ENCODE results near the gene SSC5D. TPM values are rescaled to one million over a fixed set of nuclear protein-coding genes. Genes with fewer than 3 reads are reported as not detected.
A peak's percentile ranks its signal among the peaks of the same experiment; 100 is the strongest.

Gene SSC5D
- polyA plus RNA-seq, 6 donors from 2014 or later: 0.05 to 0.11 (median 0.09) TPM; not detected in 2

GRCh38 chr19:55486971-55487923, 989 bp upstream of the SSC5D start:
- peak overlapping the region; percentile 67 to 89 (median 82) for H3K27ac Mint-ChIP-seq
- DNase-seq (no peak), ATAC-seq (ENCODE audit: low read depth in 2 of 2) (no peak)
- H3K36me3 Mint-ChIP-seq: no peaks in the 10 kb centered on the region
- peak overlapping the region in 5 of 8 donors; percentile 22 to 74 (median 42) for H3K4me3 Mint-ChIP-seq
- H3K4me1 Mint-ChIP-seq: peaks cover 10 to 18% (median 14%) of the 10 kb centered on the region in 3 donors
- H3K27me3 Mint-ChIP-seq: peaks cover 0 to 10% (median 9%) of the 10 kb centered on the region in 3 donors
- no peaks in the 10 kb centered on the region for H3K9me3 Mint-ChIP-seq

GRCh38 chr19:55488986-55489710, 912 bp downstream of the SSC5D start:
- H3K27ac Mint-ChIP-seq: no peak overlapping the region

GRCh38 chr19:55489711-55490477, 1.7 kb downstream of the SSC5D start:
- H3K36me3 Mint-ChIP-seq: no peaks in the 10 kb centered on the region
- H3K9me3 Mint-ChIP-seq: no peaks in the 10 kb centered on the region
- ATAC-seq (ENCODE audit: low read depth in 2 of 2) (no peak), DNase-seq (no peak)
- H3K4me1 Mint-ChIP-seq: peaks cover 13 to 25% (median 19%) of the 10 kb centered on the region in 3 donors
- no peak overlapping the region for H3K4me3 Mint-ChIP-seq
- no peak overlapping the region for H3K27ac Mint-ChIP-seq
- peaks cover 0 to 29% (median 26%) of the 10 kb centered on the region in 3 donors for H3K27me3 Mint-ChIP-seq

More at GRCh38 chr19:55488986-55489710, 912 bp downstream of the SSC5D start:
- Mint-ChIP-seq H3K27me3 (peaks cover 0 to 24% (median 22%) of the 10 kb centered on the region in 3 donors), H3K9me3 (no peaks in the 10 kb centered on the region), H3K4me3 (no peak overlapping the region), H3K36me3 (no peaks in the 10 kb centered on the region), H3K4me1 (peaks cover 13 to 20% (median 15%) of the 10 kb centered on the region in 3 donors)
- ATAC-seq (ENCODE audit: low read depth in 2 of 2) (no peak), DNase-seq (no peak)

- Mint-ChIP-seq H3K36me3 (no peaks in the 10 kb centered on the region), H3K4me1 (peaks cover 13 to 17% (median 13%) of the 10 kb centered on the region in 3 donors), H3K27me3 (peaks cover 0 to 29% (median 26%) of the 10 kb centered on the region in 3 donors), H3K27ac (no peak overlapping the region), H3K4me3 (no peak overlapping the region), H3K9me3 (no peaks in the 10 kb centered on the region)
- DNase-seq (no peak), ATAC-seq (ENCODE audit: low read depth in 2 of 2) (no peak)
These were observed 2.5 kb downstream of the SSC5D start for GRCh38 chr19:55490478-55491432.

GRCh38 chr19:55491546-55492360, 3.5 kb downstream of the SSC5D start:
- ATAC-seq (ENCODE audit: low read depth in 2 of 2): no peak
- H3K36me3 Mint-ChIP-seq: no peaks in the 10 kb centered on the region
- no peak for DNase-seq
- H3K4me1 Mint-ChIP-seq: peaks cover 8 to 12% (median 9%) of the 10 kb centered on the region in 3 donors
- H3K27me3 Mint-ChIP-seq: peaks cover 0 to 29% (median 26%) of the 10 kb centered on the region in 3 donors
- H3K4me3 Mint-ChIP-seq: no peak overlapping the region
- H3K27ac Mint-ChIP-seq: peak overlapping the region in 1 of 6 donors; percentile 85
- no peaks in the 10 kb centered on the region for H3K9me3 Mint-ChIP-seq

GRCh38 chr19:55492362-55492944, 4.2 kb downstream of the SSC5D start:
- Mint-ChIP-seq H3K4me3 (no peak overlapping the region), H3K36me3 (no peaks in the 10 kb centered on the region), H3K27me3 (peaks cover 0 to 29% (median 26%) of the 10 kb centered on the region in 3 donors), H3K4me1 (peaks cover 3 to 12% (median 8%) of the 10 kb centered on the region in 3 donors), H3K9me3 (no peaks in the 10 kb centered on the region), H3K27ac (no peak overlapping the region)
- no peak for DNase-seq
- no peak for ATAC-seq (ENCODE audit: low read depth in 2 of 2)

GRCh38 chr19:55493052-55493644, 4.9 kb downstream of the SSC5D start:
- H3K9me3 Mint-ChIP-seq: no peaks in the 10 kb centered on the region
- peak overlapping the region in 1 of 8 donors; percentile 73 for H3K4me3 Mint-ChIP-seq
- H3K27me3 Mint-ChIP-seq: peaks cover 0 to 29% (median 26%) of the 10 kb centered on the region in 3 donors
- no peak for ATAC-seq (ENCODE audit: low read depth in 2 of 2)
- no peak for DNase-seq
- peaks cover 3 to 12% (median 8%) of the 10 kb centered on the region in 3 donors for H3K4me1 Mint-ChIP-seq
- no peaks in the 10 kb centered on the region for H3K36me3 Mint-ChIP-seq
- no peak overlapping the region for H3K27ac Mint-ChIP-seq

- H3K9me3 Mint-ChIP-seq: no peaks in the 10 kb centered on the region
- peaks cover 3 to 8% (median 7%) of the 10 kb centered on the region in 3 donors for H3K4me1 Mint-ChIP-seq
- H3K4me3 Mint-ChIP-seq: peak overlapping the region in 1 of 8 donors; percentile 57
- no peak for ATAC-seq (ENCODE audit: low read depth in 2 of 2)
- H3K27ac Mint-ChIP-seq: no peak overlapping the region
- H3K27me3 Mint-ChIP-seq: peaks cover 0 to 29% (median 26%) of the 10 kb centered on the region in 3 donors
- no peaks in the 10 kb centered on the region for H3K36me3 Mint-ChIP-seq
- no peak for DNase-seq
These were observed 5.5 kb downstream of the SSC5D start for GRCh38 chr19:55493645-55494171.

GRCh38 chr19:55494172-55494761, 6.0 kb downstream of the SSC5D start:
- peak overlapping the region in 1 of 6 donors; percentile 54 for H3K27ac Mint-ChIP-seq
- peak overlapping the region in 1 of 8 donors; percentile 57 for H3K4me3 Mint-ChIP-seq
- H3K9me3 Mint-ChIP-seq: no peaks in the 10 kb centered on the region
- peaks cover 0 to 29% (median 26%) of the 10 kb centered on the region in 3 donors for H3K27me3 Mint-ChIP-seq
- H3K36me3 Mint-ChIP-seq: no peaks in the 10 kb centered on the region
- ATAC-seq (ENCODE audit: low read depth in 2 of 2) (peak in 1 of 2 donors; percentile 25), DNase-seq (no peak)
- H3K4me1 Mint-ChIP-seq: peaks cover 4 to 10% (median 10%) of the 10 kb centered on the region in 3 donors

GRCh38 chr19:55495646-55496349, 7.6 kb downstream of the SSC5D start:
- Mint-ChIP-seq H3K36me3 (no peaks in the 10 kb centered on the region), H3K4me3 (no peak overlapping the region), H3K4me1 (peaks cover 11 to 16% (median 12%) of the 10 kb centered on the region in 3 donors), H3K27me3 (peaks cover 0 to 29% (median 26%) of the 10 kb centered on the region in 3 donors), H3K9me3 (no peaks in the 10 kb centered on the region), H3K27ac (no peak overlapping the region)
- DNase-seq (no peak), ATAC-seq (ENCODE audit: low read depth in 2 of 2) (no peak)

Measured in naive B cell (primary cell).